Stromal cell of bone marrow (primary cell): Measurements from ENCODE around the gene IL16.

Experiments used
- DNase-seq: peaks from one replicate; pipeline ENCODE4 v3.0.0-alpha.2; 2012; ENCODE audit warnings: low read depth

IL16 gene

GRCh38 chr15:81256916-81257315 is 60.2 kb downstream of the IL16 start:
- peak; percentile 49 for DNase-seq

DNA sequence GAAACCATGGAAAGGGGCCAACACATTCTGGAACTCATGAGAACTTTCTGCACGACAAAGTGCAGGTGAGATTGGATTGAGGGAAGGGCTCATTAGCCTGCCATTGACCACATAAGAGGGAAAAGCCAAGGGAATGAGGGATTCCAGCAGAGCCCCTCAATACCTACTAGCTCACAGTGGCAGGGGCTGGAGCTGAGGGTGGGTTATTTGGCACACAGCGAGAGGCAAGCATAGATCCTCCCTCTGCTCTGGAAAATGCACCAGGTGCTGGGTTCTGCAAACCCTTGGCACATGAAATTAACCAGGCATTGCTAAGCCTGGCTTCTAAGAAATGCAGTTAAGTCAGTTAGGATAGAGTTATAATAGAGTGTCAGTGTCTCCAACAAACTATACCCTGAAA is 60.8 kb downstream of the IL16 start:
- DNase-seq, result no peak

DNA sequence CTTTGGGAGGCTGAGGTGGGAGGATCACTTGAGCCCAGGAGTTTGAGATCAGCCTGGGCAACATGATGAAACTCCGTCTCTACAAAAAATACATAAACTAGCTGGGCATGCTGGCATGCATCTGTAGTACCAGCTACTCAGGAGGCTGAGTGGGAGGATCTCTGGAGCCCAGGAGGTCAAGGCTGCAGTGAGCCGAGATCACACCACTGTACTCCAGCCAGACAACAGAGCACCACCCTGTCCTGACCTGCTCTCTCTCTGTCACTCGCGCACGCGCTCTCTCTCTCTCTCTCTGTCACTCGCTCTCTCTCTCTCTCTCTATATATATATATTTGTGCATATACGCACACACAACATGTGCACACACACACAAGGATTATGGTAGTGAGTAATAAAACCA is 61.8 kb downstream of the IL16 start:
- no peak for DNase-seq

DNA sequence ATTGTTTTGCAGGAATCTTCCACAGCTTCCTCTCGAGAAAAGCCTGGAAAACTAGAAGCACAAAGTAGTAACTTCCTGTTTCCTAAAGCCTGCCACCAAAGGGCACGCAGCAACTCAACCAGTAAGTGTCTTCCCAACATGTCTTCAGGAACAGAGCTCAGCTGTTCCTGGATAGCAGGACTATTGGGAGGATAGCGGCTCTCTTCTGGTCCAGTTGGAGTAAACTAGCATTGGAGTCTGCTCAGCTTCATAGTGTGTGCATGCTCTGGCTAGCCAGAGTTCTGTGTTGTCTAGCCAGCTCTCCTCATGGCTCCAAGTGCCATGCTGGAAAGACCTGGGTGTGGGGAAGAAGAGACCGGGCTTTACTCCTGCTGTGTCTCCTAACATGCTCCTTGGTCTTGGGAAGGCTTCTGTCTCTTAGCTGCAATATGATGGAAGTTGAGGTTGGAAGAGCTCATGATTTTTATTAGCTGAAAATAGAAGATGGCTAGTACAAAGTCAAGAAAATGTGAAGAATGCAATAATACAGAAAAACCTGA is 63.1 kb downstream of the IL16 start:
- no peak for DNase-seq

DNA sequence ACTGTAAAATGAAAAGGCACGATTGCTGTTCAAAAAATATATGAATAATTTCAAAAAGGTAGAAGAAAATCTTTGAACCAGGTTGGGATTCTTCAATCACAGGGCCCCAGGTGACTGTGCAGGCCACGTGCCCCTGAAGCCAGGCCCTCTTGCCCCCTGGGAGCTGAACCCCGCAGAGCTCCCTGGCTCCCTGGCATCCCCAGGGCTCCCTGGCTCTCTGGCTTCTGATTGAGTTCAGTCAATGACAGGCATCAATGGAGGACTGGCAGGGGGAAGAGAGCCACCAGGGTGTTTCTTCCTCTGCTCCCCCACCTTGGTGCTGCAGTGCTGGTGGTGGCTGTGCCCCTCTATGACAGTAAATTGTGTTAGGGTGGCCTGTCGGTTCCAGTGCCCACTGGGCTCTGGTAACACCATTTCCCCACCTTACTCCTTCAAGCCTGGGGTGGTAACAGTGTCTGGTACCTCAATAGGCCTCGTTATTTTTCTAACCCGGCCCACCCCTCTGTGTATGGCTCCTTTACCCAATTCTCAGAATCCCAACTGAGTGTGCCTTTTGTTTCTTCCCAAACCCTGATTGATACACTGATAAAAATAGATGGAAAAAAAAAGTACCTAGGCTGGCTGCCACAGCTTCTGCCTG is 64.6 kb downstream of the IL16 start:
- DNase-seq, result no peak

- no peak for DNase-seq
These were observed 66.8 kb downstream of the IL16 start for GRCh38 chr15:81263477-81263876.

DNA sequence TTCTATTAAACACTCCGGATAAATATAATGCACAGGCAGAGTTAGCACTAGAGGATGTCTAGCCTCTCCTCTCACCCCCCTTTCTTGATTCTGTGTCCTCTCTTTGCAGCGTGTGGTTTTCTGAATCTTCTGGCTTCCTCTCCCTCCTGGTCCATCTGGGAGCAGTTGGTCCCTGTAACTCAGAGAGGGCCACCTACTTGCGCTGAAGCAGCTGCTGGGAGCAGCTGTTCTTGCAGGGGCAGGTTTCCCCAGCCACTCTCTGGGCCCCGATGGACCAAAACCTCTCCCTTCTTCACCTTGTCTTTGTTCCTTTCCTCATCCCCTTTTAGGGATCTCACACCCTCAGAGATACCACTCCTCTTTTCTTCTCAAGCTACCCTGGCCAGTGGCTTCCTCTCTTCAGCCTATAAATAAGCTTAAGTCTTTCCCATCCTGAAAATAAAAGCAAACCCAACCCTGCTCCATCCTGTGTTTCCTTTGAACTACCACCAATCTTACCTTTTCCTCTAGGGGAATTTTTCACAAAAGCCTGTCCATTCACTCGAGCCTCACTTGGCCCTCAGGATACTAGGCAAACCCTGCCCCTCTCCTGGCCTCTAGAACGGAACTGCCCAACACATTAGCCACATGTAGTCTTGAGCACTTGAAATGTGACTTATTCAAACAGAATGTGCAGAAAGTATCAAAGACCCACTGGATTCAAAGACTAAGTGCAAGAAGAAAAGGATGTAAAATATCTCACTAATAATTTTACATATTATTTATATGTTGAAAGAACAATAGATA is 67.6 kb downstream of the IL16 start:
- no peak for DNase-seq

GRCh38 chr15:81265256-81265943 is 68.7 kb downstream of the IL16 start:
- DNase-seq, result no peak

- DNase-seq, result peak; percentile 59
These were observed 69.5 kb downstream of the IL16 start for GRCh38 chr15:81265944-81266775.

- no peak for DNase-seq
These were observed 71.7 kb downstream of the IL16 start for GRCh38 chr15:81268340-81268739.

DNA sequence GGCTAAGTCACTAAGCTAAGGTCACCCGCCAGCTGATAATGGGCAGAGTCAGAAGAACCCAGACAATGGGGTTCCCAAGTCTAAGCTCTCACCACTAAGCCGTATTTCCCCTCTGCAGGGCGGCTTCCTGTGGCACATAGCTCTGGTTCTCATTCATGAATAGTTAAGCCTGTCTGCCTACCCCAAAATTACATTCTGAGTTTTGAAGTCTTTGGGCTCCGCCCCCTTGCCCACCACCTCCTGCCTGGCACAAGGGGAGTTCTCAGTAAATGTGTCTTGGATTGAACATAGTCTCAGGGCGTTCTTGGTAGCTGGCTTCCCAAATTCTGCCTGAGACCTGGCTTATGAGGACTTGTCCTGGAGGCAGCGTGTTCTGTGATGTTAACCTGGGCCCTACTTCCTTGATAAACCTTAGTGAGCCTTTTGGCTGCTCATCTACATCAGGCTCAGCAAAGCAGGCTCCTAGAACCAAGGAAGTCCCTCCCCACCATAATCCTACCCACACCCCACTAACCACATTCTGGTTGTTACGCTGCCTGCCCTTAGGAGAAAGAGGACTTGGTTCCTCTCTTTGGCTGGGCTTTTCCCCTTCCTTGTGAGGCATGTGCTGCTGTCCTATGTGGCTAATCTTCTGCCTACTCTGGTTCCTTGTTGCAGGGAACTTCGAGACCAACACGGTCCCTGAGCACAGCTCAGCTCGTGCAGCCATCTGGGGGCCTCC is 72.4 kb downstream of the IL16 start:
- DNase-seq, result no peak

GRCh38 chr15:81270188-81270587 is 73.5 kb downstream of the IL16 start:
- no peak for DNase-seq

- DNase-seq, result no peak
These were observed 74.3 kb downstream of the IL16 start for GRCh38 chr15:81270781-81271491.

DNA sequence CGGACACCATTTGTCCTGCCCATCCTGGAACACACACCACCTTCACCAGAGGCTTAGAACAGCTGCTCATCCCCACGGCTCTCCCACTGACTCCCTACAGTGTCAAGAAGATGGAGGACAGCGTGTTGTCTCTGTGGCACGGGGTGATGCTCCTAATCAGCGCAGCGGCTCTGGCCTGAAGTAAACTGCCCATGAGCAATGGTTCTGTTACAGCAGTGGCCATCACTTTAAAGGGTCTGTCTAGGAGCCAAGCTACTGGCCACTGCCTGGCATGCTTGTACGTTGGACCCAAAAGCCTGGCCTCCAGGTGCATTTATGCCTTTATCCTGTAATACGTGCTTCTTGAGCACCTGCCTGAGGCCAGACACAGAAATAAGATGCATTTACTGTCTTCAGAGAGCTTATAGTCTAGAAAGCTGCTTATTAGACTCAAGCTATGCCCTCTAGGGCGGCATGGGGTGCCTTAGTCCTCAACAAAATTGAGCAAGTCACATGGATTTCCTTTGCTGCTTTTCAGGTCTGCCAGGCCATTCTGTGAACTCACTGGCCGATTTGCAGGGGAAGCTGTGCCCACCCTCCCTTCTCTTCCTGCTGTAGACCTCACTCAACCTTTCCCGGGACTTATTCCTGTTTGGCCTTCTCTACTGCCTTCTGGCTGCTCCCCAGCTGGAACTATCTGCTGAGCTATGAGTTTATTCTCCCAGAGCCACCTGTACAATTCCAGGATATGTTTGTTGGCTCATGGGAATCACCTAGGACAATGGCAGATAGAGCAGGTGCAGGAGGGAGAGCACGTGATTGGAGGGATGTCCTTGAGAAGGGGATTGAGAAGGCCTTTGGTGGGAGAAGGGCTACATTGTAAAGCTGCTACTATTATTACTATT is 75.3 kb downstream of the IL16 start:
- DNase-seq, result no peak

GRCh38 chr15:81273200-81273599 is 76.5 kb downstream of the IL16 start:
- DNase-seq, result no peak

DNA sequence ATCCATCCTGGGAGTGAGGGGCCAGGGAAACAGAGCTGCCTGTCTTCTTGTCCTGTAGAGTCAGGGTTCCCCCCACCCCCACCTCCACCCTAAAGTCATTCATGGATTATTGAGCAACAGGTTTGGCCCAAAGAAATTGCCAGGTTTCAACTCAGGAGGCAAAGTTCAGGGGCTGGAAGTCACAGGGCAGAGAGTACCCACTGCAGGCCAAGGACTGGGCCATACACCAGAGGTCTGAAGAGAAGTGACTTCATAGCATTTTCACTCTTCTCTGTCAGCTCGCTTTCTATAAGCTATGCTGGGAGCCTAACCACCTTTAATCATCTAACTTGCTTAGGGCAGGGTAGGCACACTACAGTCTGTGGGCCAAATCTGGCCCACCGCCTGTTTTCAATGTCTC is 77.2 kb downstream of the IL16 start:
- no peak for DNase-seq

- DNase-seq, result no peak
These were observed 77.6 kb downstream of the IL16 start for GRCh38 chr15:81274255-81274654.

DNA sequence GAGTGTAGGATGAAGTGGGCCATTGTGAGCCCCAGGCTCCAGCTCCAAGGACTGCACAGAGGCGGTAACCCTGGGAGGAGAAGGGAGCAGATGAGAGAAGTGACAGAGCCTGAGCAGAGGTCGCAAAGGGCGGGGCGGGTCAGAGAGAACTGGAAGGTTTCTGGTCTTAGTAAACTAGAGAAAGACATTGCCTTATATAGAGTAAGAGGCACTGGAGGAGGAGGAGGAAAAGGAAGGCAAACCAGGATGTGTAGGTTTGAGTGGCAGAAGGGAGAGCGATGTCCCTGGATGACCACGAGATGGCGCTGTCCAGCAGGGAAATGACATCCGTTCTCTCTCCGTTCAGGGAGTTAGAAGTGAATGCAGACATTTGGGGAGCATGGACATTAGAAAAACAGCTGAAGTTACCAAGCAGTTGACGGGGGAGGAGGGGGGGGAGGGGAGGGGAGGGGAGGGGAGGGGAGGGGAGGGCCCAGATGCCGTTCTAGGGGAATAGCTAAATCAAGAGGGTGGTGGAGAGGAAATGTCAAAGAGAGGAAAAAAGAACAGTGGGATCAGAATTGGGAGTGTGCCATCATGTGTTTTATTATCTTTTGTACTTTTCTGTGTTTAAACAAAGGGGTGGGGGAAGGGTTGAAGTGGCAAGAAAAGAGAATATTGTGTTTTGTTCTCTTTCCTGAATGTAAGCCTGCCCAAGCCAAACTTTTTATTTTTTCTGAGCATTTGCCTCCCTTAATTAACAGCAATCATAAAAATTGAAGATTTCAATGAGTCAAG is 78.4 kb downstream of the IL16 start:
- peak; percentile 57 for DNase-seq
